SKM-1 (cell line): ENCODE measurements around the gene LIN7A.

Source experiments
- DNase-seq: peaks from one replicate; lab custom pipeline; 2025; ENCODE audit not compliant: unreplicated experiment; lab: John Stamatoyannopoulos, UW

The LIN7A gene

GRCh38 chr12:80937391-80938238 is at the start of gene LIN7A:
Gene LIN7A (minus strand): TSS chr12:80937934. CDS start chr12:80937722, 212 bp downstream.
- DNase-seq, result no peak

GRCh38 chr12:80986224-80986623 is 48.5 kb upstream of the LIN7A start:
- no peak for DNase-seq

- DNase-seq, result no peak
Observed at GRCh38 chr12:80979816-80980215, 42.1 kb upstream of the LIN7A start.

- no peak for DNase-seq
Observed at GRCh38 chr12:80979251-80979650, 41.5 kb upstream of the LIN7A start.

- DNase-seq, result no peak
Observed at GRCh38 chr12:80977346-80977745, 39.6 kb upstream of the LIN7A start.

- DNase-seq, result no peak
Observed at GRCh38 chr12:80968326-80968725, 30.6 kb upstream of the LIN7A start.

- DNase-seq, result no peak
Observed at GRCh38 chr12:80967565-80967964, 29.8 kb upstream of the LIN7A start.

GRCh38 chr12:80966001-80966400 is 28.3 kb upstream of the LIN7A start:
- no peak for DNase-seq

- DNase-seq, result no peak
Observed at GRCh38 chr12:80958162-80958561, 20.4 kb upstream of the LIN7A start.

GRCh38 chr12:80954857-80955520 is 17.3 kb upstream of the LIN7A start:
- no peak for DNase-seq

GRCh38 chr12:80952443-80952842 is 14.7 kb upstream of the LIN7A start:
- DNase-seq, result no peak

- no peak for DNase-seq
Observed at GRCh38 chr12:80946591-80946990, 8.9 kb upstream of the LIN7A start.

GRCh38 chr12:80943338-80943737 is 5.6 kb upstream of the LIN7A start:
- no peak for DNase-seq

GRCh38 chr12:80941916-80942315 is 4.2 kb upstream of the LIN7A start:
- DNase-seq, result no peak

GRCh38 chr12:80939231-80939950 is 1.7 kb upstream of the LIN7A start:
- DNase-seq, result peak; percentile 63

GRCh38 chr12:80938397-80938796 is 663 bp upstream of the LIN7A start:
- no peak for DNase-seq

- DNase-seq, result no peak
Observed at GRCh38 chr12:80936642-80937390, 918 bp downstream of the LIN7A start.

GRCh38 chr12:80936353-80936641 is 1.4 kb downstream of the LIN7A start:
- no peak for DNase-seq

- DNase-seq, result no peak
Observed at GRCh38 chr12:80935111-80935510, 2.6 kb downstream of the LIN7A start.

- DNase-seq, result no peak
Observed at GRCh38 chr12:80925983-80926382, 11.8 kb downstream of the LIN7A start.

- DNase-seq, result no peak
Observed at GRCh38 chr12:80925237-80925636, 12.5 kb downstream of the LIN7A start.
